Upper lobe of right lung (tissue), 1 donor: ENCODE results near the gene TRAPPC10. TPM values are rescaled to one million over a fixed set of nuclear protein-coding genes. Genes with fewer than 3 reads are reported as not detected.
"Not testable (repeated sequence)": the region's sequence is repeated elsewhere in the genome, so short reads cannot be mapped to it uniquely, and the experiment has no call there.

Experiments
- ATAC-seq: fragments of 200-7000 bp; cut with Tn5 transposase; one replicate; pipeline ENCODE4 v1.9.1; 2020; ENCODE audit warnings: mild to moderate bottlenecking, moderate library complexity
- DNase-seq: peaks from one replicate; pipeline ENCODE4 v3.0.0-alpha.2; 2020
- H3K27ac ChIP-seq: fragments of 200-600 bp; one replicate; pipeline ENCODE4 v1.8.0; 2022
- H3K27me3 ChIP-seq: fragments of 200-600 bp; one replicate; pipeline ENCODE4 v1.8.0; 2022; ENCODE audit warnings: mild to moderate bottlenecking
- H3K36me3 ChIP-seq: fragments of 200-600 bp; one replicate; pipeline ENCODE4 v1.8.0; 2022
- H3K4me1 ChIP-seq: fragments of 200-600 bp; one replicate; pipeline ENCODE4 v1.8.0; 2022
- H3K4me3 ChIP-seq: fragments of 200-600 bp; one replicate; pipeline ENCODE4 v1.8.0; 2022; ENCODE audit warnings: mild to moderate bottlenecking
- H3K9me3 ChIP-seq: fragments of 200-600 bp; one replicate; pipeline ENCODE4 v1.8.0; 2022
- intact Hi-C: fragments of 100-400 bp; cut with DNase I; formaldehyde crosslinking; loops from one replicate; pipeline ENCODE4 v1.11.0; 2022
- total RNA-seq: library from RNA; stranded (reverse); fragmentation: NEBNext Ultra II Directional; extraction: Animal tissue kit (Norgen Biotek cat#: 25700); gene quantifications from one replicate; pipeline ENCODE4 v1.2.1, GENCODE V29; 2021
- donor health status: DM: no; HTN: yes; CAD: no; lungs with severe emphysema.

The TRAPPC10 gene
- total RNA-seq, 1 donor from 2014 or later: 42.6 TPM

DNA sequence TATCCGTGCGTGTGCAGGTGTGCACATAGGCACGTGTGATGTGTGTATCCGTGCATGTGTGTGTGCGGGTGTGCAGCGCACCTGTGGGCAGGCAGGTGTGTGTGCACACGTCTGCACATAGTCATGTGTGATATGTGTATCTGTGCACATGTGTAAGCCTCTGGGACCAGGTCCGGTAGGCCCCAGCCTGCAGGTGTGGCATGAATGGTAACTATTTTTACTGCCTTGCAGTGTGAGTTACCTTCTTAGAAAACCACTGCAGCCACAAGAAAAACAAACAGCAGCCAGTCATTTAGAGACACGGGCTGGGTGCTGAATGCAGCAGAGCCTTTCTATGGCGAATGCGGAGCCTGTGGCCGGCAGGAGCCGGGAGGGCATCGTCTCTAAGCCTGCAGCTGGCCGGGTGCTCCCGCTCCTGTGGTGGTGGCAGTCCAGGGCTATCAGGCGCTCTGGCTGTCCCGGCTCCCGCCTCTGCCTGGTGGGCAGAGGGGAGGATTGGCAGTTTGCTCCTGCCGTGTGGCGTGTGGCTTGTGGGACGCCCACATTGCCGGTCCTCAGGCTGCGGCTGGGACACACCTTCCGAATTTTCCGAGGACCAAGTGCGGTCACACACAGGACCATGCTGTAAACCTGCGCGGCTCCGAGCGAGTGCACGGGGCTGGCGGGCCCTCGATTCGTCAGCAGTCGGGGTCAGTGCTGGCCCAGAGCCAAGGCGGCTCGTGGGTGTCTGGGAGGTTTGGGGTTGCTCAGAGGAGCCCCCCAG is 143.3 kb downstream of the TRAPPC10 start:
- intact Hi-C loops, H3K4me3 ChIP-seq, H3K27ac ChIP-seq, H3K4me1 ChIP-seq, DNase-seq, H3K36me3 ChIP-seq, H3K27me3 ChIP-seq, ATAC-seq, H3K9me3 ChIP-seq: not testable (repeated sequence)

DNA sequence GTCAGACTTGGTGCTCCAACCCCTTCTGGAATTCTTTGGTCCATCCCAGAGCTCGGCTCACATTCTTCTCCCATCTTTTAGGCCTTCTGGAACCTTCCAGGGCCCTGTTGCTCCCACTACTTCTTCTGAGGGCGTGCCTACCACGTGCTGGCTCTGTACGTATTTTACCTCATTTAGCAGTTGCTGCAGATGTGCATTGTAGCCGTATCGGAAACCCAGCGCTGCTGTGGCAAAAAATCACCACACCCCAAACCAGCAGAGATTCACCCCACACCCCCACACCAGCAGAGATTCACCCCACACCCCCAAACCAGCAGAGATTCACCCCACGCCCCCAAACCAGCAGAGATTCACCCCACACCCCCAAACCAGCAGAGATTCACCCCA is 143.9 kb downstream of the TRAPPC10 start:
- H3K9me3 ChIP-seq, H3K4me1 ChIP-seq, H3K27me3 ChIP-seq, H3K4me3 ChIP-seq, DNase-seq, ATAC-seq, intact Hi-C loops, H3K27ac ChIP-seq, H3K36me3 ChIP-seq: not testable (repeated sequence)

Other genes starting within 250 kb of the TRAPPC10 start
- gene CSTB, start 236.0 kb upstream of the TRAPPC10 start, total RNA-seq: 148 TPM
- 19.0 TPM for gene RRP1, start 222.7 kb upstream of the TRAPPC10 start, total RNA-seq
- gene AGPAT3, start 147.1 kb upstream of the TRAPPC10 start, total RNA-seq: 86.0 TPM
- gene PWP2, start 95.1 kb downstream of the TRAPPC10 start, total RNA-seq: 9.9 TPM
- gene GATD3, start 121.4 kb downstream of the TRAPPC10 start, total RNA-seq: 44.5 TPM
- gene ICOSLG, start 228.6 kb downstream of the TRAPPC10 start, total RNA-seq: 11.3 TPM
- gene DNMT3L, start 249.6 kb downstream of the TRAPPC10 start, total RNA-seq: not detected